Endothelial cell of umbilical vein (primary cell): ENCODE measurements around the gene MLLT6. TPM values are rescaled to one million over a fixed set of nuclear protein-coding genes. Genes with fewer than 3 reads are reported as not detected.

Experiments used
- BruUV-seq: library from RNA; stranded (reverse); fragments of 400-500 nt; replicated peaks from 2 replicates; lab custom pipeline; 2021; lab: Mats Ljungman, UMichigan
- CTCF ChIA-PET: fragments of 300-600, 350-600 bp; sonication (Branson Sonifier 250); formaldehyde crosslinking; loops from one replicate; lab custom pipeline; 2021; ENCODE audit warnings: antibody characterized with exemption, inconsistent platforms; lab: Charles Lee
- POLR2A ChIA-PET: fragments of 300-600, 350-600 bp; sonication (Branson Sonifier 250); formaldehyde crosslinking; loops from one replicate; lab custom pipeline; 2021; ENCODE audit warnings: antibody characterized with exemption, inconsistent platforms; lab: Charles Lee
- DNase-seq: peaks from one replicate; pipeline ENCODE4 v3.0.0-alpha.2; 2011; ENCODE audit warnings: low read depth, low spot score
- FAIRE-seq: peaks from 2 replicates; lab custom pipeline; 2011; peaks lifted over from hg19 to GRCh38; lab: Jason Lieb, UNC
- H2AFZ ChIP-seq: 2 replicates; pipeline ENCODE4 v1.6.0; 2012; ENCODE audit warnings: low read depth, low read length, control low read depth, inconsistent platforms
- H3K27ac ChIP-seq: 2 replicates; pipeline ENCODE4 v1.5.1; 2011; ENCODE audit warnings: low read depth, mild to moderate bottlenecking, control low read depth, low read length, moderate library complexity; ENCODE audit not compliant: insufficient read depth
- H3K27me3 ChIP-seq, 2 experiments: 2 replicates each; pipeline versions ENCODE4 v1.6.0 to v1.6.1; 2011; ENCODE audit warnings: low read length in 2 of 2, mixed read lengths in 1 of 2; ENCODE audit not compliant: control insufficient read depth in 2 of 2, insufficient read depth in 2 of 2
- H3K36me3 ChIP-seq, 2 experiments: 2 replicates in 1 of 2; 3 replicates in 1 of 2; pipeline ENCODE4 v1.5.1; 2011; ENCODE audit warnings: low read length in 2 of 2, mild to moderate bottlenecking in 1 of 2, moderate library complexity in 1 of 2; ENCODE audit not compliant: control insufficient read depth in 2 of 2, insufficient read depth in 2 of 2; ENCODE audit errors: extremely low read depth in 1 of 2
- H3K4me1 ChIP-seq: 3 replicates; pipeline ENCODE4 v1.5.1; 2011; ENCODE audit warnings: mild to moderate bottlenecking, low read length; ENCODE audit not compliant: control insufficient read depth, insufficient read depth; ENCODE audit errors: extremely low read depth
- H3K4me2 ChIP-seq: 2 replicates; pipeline ENCODE4 v1.6.1; 2011; ENCODE audit warnings: low read length, control low read depth, mixed read lengths; ENCODE audit not compliant: insufficient read depth
- H3K4me3 ChIP-seq, 3 experiments: fragments of 200-600 bp in 1 of 3; sonication (generic), shearing (Covaris generic) in 1 of 3; replicated peaks in 1 of 3; 2 replicates each; pipeline ENCODE4 v1.5.1; 2011 to 2016; ENCODE audit warnings: control low read depth in 3 of 3, low read length in 3 of 3, mild to moderate bottlenecking in 2 of 3, inconsistent platforms in 1 of 3, low read depth in 1 of 3, moderate library complexity in 1 of 3; ENCODE audit not compliant: insufficient read depth in 1 of 3
- H3K79me2 ChIP-seq: 2 replicates; pipeline ENCODE4 v1.6.0; 2012; ENCODE audit warnings: low read length, inconsistent platforms; ENCODE audit not compliant: control insufficient read depth, insufficient read depth
- H3K9ac ChIP-seq: replicated peaks from 2 replicates; pipeline ENCODE3; 2011; ENCODE audit warnings: low read length, control low read depth; ENCODE audit not compliant: insufficient read depth; ENCODE audit errors: extremely low read depth
- H3K9me1 ChIP-seq: replicated peaks from 3 replicates; pipeline ENCODE4 v1.6.0; 2011; ENCODE audit warnings: mild to moderate bottlenecking, low read length; ENCODE audit not compliant: control insufficient read depth, insufficient read depth; ENCODE audit errors: extremely low read depth
- H3K9me3 ChIP-seq: replicated peaks from 2 replicates; pipeline ENCODE4 v1.5.1; 2012; ENCODE audit warnings: low read length, inconsistent platforms; ENCODE audit not compliant: control insufficient read depth, insufficient read depth
- H4K20me1 ChIP-seq: replicated peaks from 2 replicates; pipeline ENCODE3; 2011; ENCODE audit warnings: mild to moderate bottlenecking, low read length; ENCODE audit not compliant: control insufficient read depth, insufficient read depth; ENCODE audit errors: extremely low read depth
- POLR2AphosphoS5 ChIP-seq: IDR thresholded peaks from 2 replicates; pipeline ENCODE4 v1.6.1; 2012; ENCODE audit warnings: low read depth, mild to moderate bottlenecking, control low read depth, low read length, moderate library complexity; ENCODE audit not compliant: insufficient read depth
- dilution Hi-C: fragments of 300-500 bp; cut with MboI; formaldehyde crosslinking; loops from one replicate; pipeline ENCODE4 v1.15.0; 2019; ENCODE audit warnings: low sequenced_read_pairs; ENCODE audit not compliant: extremely low pct_ligation_motif_present
- intact Hi-C: fragments of 100-400 bp; cut with micrococcal nuclease; formaldehyde crosslinking; loops from one replicate; pipeline ENCODE4 v1.10.0; 2022
- polyA plus RNA-seq, 4 experiments: library from polyadenylated mRNA; depleted of rRNA in 3 of 4; stranded (reverse) in 3 of 4; unstranded in 1 of 4; fragments of >200 nt; gene quantifications; 2 replicates each; pipeline versions ENCODE4 v1.2.1 to v1.2.3, GENCODE V29; 2011 to 2012; ENCODE audit warnings: missing spikeins in 1 of 4
- total RNA-seq: library from RNA; stranded (reverse); gene quantifications from 2 replicates; pipeline ENCODE4 v1.2.3, GENCODE V29; 2021
- TF ChIP-seq, protein P1 (sequence below): IDR thresholded peaks from 2 replicates; pipeline ENCODE4 v1.6.1; 2011; ENCODE audit not compliant: insufficient read depth, insufficient read length
- TF ChIP-seq, protein P2 (sequence below), 2 donors: IDR thresholded peaks; 1 replicate in 1 of 2; 2 replicates in 1 of 2; pipeline ENCODE4 v1.5.1; 2011; ENCODE audit warnings: low read length in 2 of 2, mild to moderate bottlenecking in 2 of 2, moderate library complexity in 2 of 2, control low read depth in 1 of 2, inconsistent platforms in 1 of 2, low read depth in 1 of 2; ENCODE audit not compliant: insufficient read depth in 1 of 2; ENCODE audit errors: extremely low read depth in 1 of 2

Gene MLLT6
- total and polyA plus RNA-seq, 2 donors (not counting 3 experiments of a cell fraction or from before 2014, with no cell fraction given) = 32.1 to 85.4 TPM

DNA sequence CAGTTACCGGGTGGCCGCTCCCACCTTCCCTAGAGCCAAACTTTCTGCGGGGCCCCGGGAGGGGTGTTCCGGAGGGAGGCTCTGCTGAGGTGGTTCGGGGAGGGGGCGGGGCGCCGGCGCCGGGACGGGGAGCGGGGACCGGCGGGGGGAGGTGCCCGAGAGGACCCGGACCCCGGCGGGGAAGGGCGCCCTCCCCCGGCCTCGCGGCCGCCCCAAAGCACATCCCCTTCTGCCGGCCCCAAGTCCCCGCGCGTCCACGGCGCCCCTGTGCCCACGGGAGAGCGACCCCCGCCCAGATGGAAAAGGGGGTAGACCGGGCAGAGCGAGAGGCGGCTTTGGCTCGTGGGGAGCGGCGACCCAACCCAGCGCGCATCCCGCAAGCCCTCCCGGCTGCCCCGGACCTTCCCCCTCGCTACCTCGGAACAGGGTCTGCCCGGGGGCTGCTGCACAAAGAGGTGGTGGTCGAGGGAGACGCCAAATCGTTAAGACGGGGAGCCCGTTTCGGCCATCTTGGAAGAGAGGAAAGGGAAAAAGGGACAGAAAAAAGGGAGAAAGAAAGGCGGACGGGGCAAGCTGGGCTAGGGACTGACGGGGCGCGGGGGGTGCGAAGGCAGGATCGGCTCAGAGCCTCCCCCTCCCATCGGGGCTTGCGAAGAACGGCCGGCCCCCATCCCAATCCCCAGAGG lies 42.5 kb downstream of the MLLT6 start:
- intact Hi-C loops = loop anchor here (2.0 kb wide), 1 partner anchor 45 kb away; no protein-coding TSS in a partner anchor

More for the DNA sequence above, 42.5 kb downstream of the MLLT6 start:
- DNase-seq (no peak), FAIRE-seq (no peak)
- Histone ChIP-seq H3K4me1 (peaks cover 54% of the 10 kb centered on the region), H3K79me2 (peaks cover 57% of the 10 kb centered on the region), H3K9ac (peak overlapping the region; percentile 86), H4K20me1 (peaks cover 2% of the 10 kb centered on the region), H3K4me3 (peak overlapping the region; percentile 80 to 90 (median 80)), H3K27me3 (no peaks in the 10 kb centered on the region), H3K9me3 (no peaks in the 10 kb centered on the region), H3K9me1 (no peaks in the 10 kb centered on the region), H3K27ac (peak overlapping the region; percentile 68), H2AFZ (peak overlapping the region; percentile 65), H3K4me2 (peak overlapping the region; percentile 70), H3K36me3 (no peaks in the 10 kb centered on the region)
- CTCF ChIA-PET = interaction anchor here (0.7 kb wide), 1 partner anchor 13 kb away, joined by 3 read pairs; no protein-coding TSS in a partner anchor
- TF ChIP-seq, protein P1, sequence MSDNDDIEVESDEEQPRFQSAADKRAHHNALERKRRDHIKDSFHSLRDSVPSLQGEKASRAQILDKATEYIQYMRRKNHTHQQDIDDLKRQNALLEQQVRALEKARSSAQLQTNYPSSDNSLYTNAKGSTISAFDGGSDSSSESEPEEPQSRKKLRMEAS = no peak
- TF ChIP-seq POLR2AphosphoS5 = no peak
- TF ChIP-seq, protein P2, sequence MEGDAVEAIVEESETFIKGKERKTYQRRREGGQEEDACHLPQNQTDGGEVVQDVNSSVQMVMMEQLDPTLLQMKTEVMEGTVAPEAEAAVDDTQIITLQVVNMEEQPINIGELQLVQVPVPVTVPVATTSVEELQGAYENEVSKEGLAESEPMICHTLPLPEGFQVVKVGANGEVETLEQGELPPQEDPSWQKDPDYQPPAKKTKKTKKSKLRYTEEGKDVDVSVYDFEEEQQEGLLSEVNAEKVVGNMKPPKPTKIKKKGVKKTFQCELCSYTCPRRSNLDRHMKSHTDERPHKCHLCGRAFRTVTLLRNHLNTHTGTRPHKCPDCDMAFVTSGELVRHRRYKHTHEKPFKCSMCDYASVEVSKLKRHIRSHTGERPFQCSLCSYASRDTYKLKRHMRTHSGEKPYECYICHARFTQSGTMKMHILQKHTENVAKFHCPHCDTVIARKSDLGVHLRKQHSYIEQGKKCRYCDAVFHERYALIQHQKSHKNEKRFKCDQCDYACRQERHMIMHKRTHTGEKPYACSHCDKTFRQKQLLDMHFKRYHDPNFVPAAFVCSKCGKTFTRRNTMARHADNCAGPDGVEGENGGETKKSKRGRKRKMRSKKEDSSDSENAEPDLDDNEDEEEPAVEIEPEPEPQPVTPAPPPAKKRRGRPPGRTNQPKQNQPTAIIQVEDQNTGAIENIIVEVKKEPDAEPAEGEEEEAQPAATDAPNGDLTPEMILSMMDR (IDR thresholded peaks at IDR 0.05; ENCODE audit: extremely low read depth in 1 of 2, insufficient read depth in 1 of 2, low read depth in 1 of 2, low read length in 2 of 2) = peak in 1 of 2 donors; percentile 22
- POLR2A ChIA-PET = no interaction called here
- dilution Hi-C loops = no loop called here
- BruUV-seq = no TSS peak
